Activated naive CD8-positive, alpha-beta T cell treated with anti-CD3 and anti-CD28 coated beads, Interleukin-2, amount 50 U/mL, for 16 hours (primary cell): Measurements from ENCODE around the gene NEMP1.

Experiments
- DNase-seq: peaks from one replicate; pipeline ENCODE4 v3.0.0-alpha.2; 2020; ENCODE audit warnings: low read depth, low spot score

NEMP1 gene

GRCh38 chr12:57107456-57108155 lies 29.0 kb upstream of the NEMP1 start:
- DNase-seq: no peak

- no peak for DNase-seq
Measured at GRCh38 chr12:57106021-57106708, 27.6 kb upstream of the NEMP1 start.

- no peak for DNase-seq
Measured at GRCh38 chr12:57105011-57105753, 26.6 kb upstream of the NEMP1 start.

- DNase-seq: no peak
Measured at GRCh38 chr12:57104292-57104910, 25.8 kb upstream of the NEMP1 start.

GRCh38 chr12:57103856-57104255 lies 25.3 kb upstream of the NEMP1 start:
- DNase-seq: no peak

- no peak for DNase-seq
Measured at GRCh38 chr12:57101892-57102695, 23.5 kb upstream of the NEMP1 start.

GRCh38 chr12:57099766-57100165 lies 21.2 kb upstream of the NEMP1 start:
- DNase-seq: no peak

- no peak for DNase-seq
Measured at GRCh38 chr12:57099047-57099714, 20.6 kb upstream of the NEMP1 start.

- DNase-seq: no peak
Measured at GRCh38 chr12:57098546-57098945, 20.0 kb upstream of the NEMP1 start.

- no peak for DNase-seq
Measured at GRCh38 chr12:57097554-57097835, 18.9 kb upstream of the NEMP1 start.

- DNase-seq: no peak
Measured at GRCh38 chr12:57096748-57097553, 18.4 kb upstream of the NEMP1 start.

GRCh38 chr12:57096099-57096572 lies 17.5 kb upstream of the NEMP1 start:
- DNase-seq: no peak

- no peak for DNase-seq
Measured at GRCh38 chr12:57095440-57095839, 16.8 kb upstream of the NEMP1 start.

- no peak for DNase-seq
Measured at GRCh38 chr12:57094208-57095160, 15.9 kb upstream of the NEMP1 start.

GRCh38 chr12:57093415-57094207 lies 15.0 kb upstream of the NEMP1 start:
- peak; percentile 49 for DNase-seq

GRCh38 chr12:57092876-57093414 lies 14.4 kb upstream of the NEMP1 start:
- DNase-seq: no peak

GRCh38 chr12:57092529-57092862 lies 13.9 kb upstream of the NEMP1 start:
- no peak for DNase-seq
